Lung (tissue), 12 donors: ENCODE measurements around the gene PRR22. TPM values are rescaled to one million over a fixed set of nuclear protein-coding genes. Genes with fewer than 3 reads are reported as not detected.
"Not testable (repeated sequence)": the region's sequence is repeated elsewhere in the genome, so short reads cannot be mapped to it uniquely, and the experiment has no call there.

Experiments
- ATAC-seq: fragments of 200-7000 bp; cut with Tn5 transposase; one replicate; pipeline ENCODE4 v1.9.1; 2020; ENCODE audit warnings: moderate number of reproducible peaks; ENCODE audit not compliant: insufficient read depth, low FRiP score
- DNase-seq, 3 donors: peaks; one replicate each; pipeline ENCODE4 v3.0.0-alpha.2; 2013 to 2017
- H3K27ac ChIP-seq, 2 donors: one replicate each; pipeline ENCODE4 v1.5.1; 2013; ENCODE audit warnings: mild to moderate bottlenecking in 2 of 2, moderate library complexity in 2 of 2, control low read depth in 1 of 2, inconsistent platforms in 1 of 2, low read depth in 1 of 2, low read length in 1 of 2
- H3K27me3 ChIP-seq, 3 donors: one replicate each; pipeline ENCODE4 v1.5.1; 2013; ENCODE audit warnings: low read length in 2 of 3; ENCODE audit not compliant: control insufficient read depth in 3 of 3, insufficient read depth in 3 of 3
- H3K36me3 ChIP-seq, 4 donors: one replicate each; pipeline ENCODE4 v1.5.1; 2013; ENCODE audit warnings: low read length in 4 of 4, mild to moderate bottlenecking in 1 of 4, moderate library complexity in 1 of 4; ENCODE audit not compliant: control insufficient read depth in 4 of 4, insufficient read depth in 4 of 4
- H3K4me1 ChIP-seq, 5 donors: one replicate each; pipeline ENCODE4 v1.5.1; 2013; ENCODE audit warnings: low read length in 5 of 5, mild to moderate bottlenecking in 2 of 5, moderate library complexity in 1 of 5; ENCODE audit not compliant: control insufficient read depth in 5 of 5, insufficient read depth in 5 of 5
- H3K4me3 ChIP-seq: one replicate; pipeline ENCODE4 v1.5.1; 2013; ENCODE audit warnings: mild to moderate bottlenecking, control low read depth, moderate library complexity
- H3K9ac ChIP-seq, 2 donors: one replicate each; pipeline ENCODE4 v1.5.1; 2013; ENCODE audit warnings: low read length in 2 of 2, control low read depth in 1 of 2; ENCODE audit not compliant: insufficient read depth in 1 of 2
- H3K9me3 ChIP-seq, 4 donors: one replicate each; pipeline ENCODE4 v1.5.1; 2013; ENCODE audit warnings: low read length in 3 of 4, mild to moderate bottlenecking in 1 of 4, moderate library complexity in 1 of 4; ENCODE audit not compliant: control insufficient read depth in 4 of 4, insufficient read depth in 3 of 4
- CTCF ChIP-seq: IDR thresholded peaks from 2 replicates; pipeline ENCODE4 v1.5.1; 2012; ENCODE audit warnings: mild to moderate bottlenecking; ENCODE audit errors: control extremely low read depth, extremely low read depth
- WGBS, 2 donors: extraction: QIAGEN DNeasy Blood & Tissue Kit; methylation state at CpG; one replicate each; pipeline ENCODE4 v1.1.7; 2013; 5-methylcytosine and 5-hydroxymethylcytosine counted together
- polyA plus RNA-seq, 2 donors: library from polyadenylated mRNA; stranded (reverse); fragments of 200-250 nt; gene quantifications; one replicate each; pipeline ENCODE4 v1.2.1, GENCODE V29; 2013
- total RNA-seq, 2 donors: library from RNA; depleted of rRNA in 1 of 2; stranded (reverse); fragments of >200 nt in 1 of 2; gene quantifications; one replicate each; pipeline ENCODE4 v1.2.1, GENCODE V29; 2014 to 2021
- donor health status: control.
- donor health status: control.
- donor health status: Bipolar disorder and iron deficiency.
- donor health status: healthy.
- donor health status: DM: yes; HTN: yes; CAD: no.

The PRR22 gene
- total and polyA plus RNA-seq, 4 donors: 0.20 to 6.8 (median 4.4) TPM

DNA sequence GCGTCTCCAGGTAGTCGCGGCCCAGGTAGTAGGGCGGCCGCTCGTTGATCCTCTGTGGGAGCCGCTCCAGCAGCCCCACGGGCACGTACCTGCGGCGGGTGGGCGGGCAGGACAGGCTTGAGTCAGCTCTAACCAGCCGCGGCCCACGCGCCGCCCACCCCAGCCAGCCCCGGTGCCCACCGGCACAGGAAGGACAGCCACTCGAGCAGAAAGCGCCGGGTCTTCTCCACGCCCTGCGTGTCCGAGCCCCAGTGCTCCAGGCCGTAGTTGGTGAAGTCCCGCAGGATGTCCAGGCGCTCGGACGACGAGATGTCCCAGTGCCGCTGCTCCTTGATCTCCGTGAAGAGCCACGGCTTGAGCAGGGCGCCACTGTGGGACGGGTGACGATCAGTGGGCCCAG lies 877 bp upstream of the PRR22 start:
- DNase-seq: no peak

GRCh38 chr19:5782945-5783919 lies 1.3 kb downstream of the PRR22 start:
- ATAC-seq: no peak
- 84 to 89% methylated on average over 48 of the region's 48 CpGs for WGBS, 2 donors

More for the DNA sequence above, 877 bp upstream of the PRR22 start:
- 95 to 96% methylated on average over 34 to 37 of the region's 37 CpGs for WGBS, 2 donors
- Histone ChIP-seq H3K9me3 (peaks cover 0 to 2% (median 0%) of the 10 kb centered on the region in 4 donors), H3K4me1 (peaks cover 0 to 6% (median 4%) of the 10 kb centered on the region in 5 donors), H3K27me3 (no peaks in the 10 kb centered on the region), H3K9ac (no peak overlapping the region), H3K27ac (no peak overlapping the region), H3K4me3 (no peak overlapping the region), H3K36me3 (peaks cover 13 to 74% (median 22%) of the 10 kb centered on the region in 4 donors)
- no peak for ATAC-seq
- no peak for TF ChIP-seq CTCF

GRCh38 chr19:5782322-5782721 lies 2.2 kb downstream of the PRR22 start:
- H3K27me3 ChIP-seq: no peaks in the 10 kb centered on the region
- DNase-seq (no peak), ATAC-seq (no peak)
- 87 to 91% methylated on average over 9 of the region's 9 CpGs for WGBS, 2 donors
- no peaks in the 10 kb centered on the region for H3K4me1 ChIP-seq
- H3K36me3 ChIP-seq: peaks cover 2 to 48% (median 10%) of the 10 kb centered on the region in 4 donors
- no peak overlapping the region for H3K4me3 ChIP-seq
- no peak overlapping the region for H3K27ac ChIP-seq
- peaks cover 0 to 2% (median 0%) of the 10 kb centered on the region in 4 donors for H3K9me3 ChIP-seq
- H3K9ac ChIP-seq: no peak overlapping the region
- TF ChIP-seq CTCF: no peak

More at GRCh38 chr19:5782945-5783919, 1.3 kb downstream of the PRR22 start:
- Histone ChIP-seq H3K4me1 (no peaks in the 10 kb centered on the region), H3K4me3 (no peak overlapping the region), H3K36me3 (peaks cover 6 to 57% (median 14%) of the 10 kb centered on the region in 4 donors), H3K9ac (no peak overlapping the region), H3K27ac (no peak overlapping the region), H3K27me3 (no peaks in the 10 kb centered on the region), H3K9me3 (peaks cover 0 to 2% (median 0%) of the 10 kb centered on the region in 4 donors)
- no peak for DNase-seq
- TF ChIP-seq CTCF: no peak

GRCh38 chr19:5780916-5781315 lies 3.6 kb downstream of the PRR22 start:
- not testable (repeated sequence) for H3K9ac ChIP-seq, DNase-seq, H3K9me3 ChIP-seq, H3K4me3 ChIP-seq, H3K27me3 ChIP-seq, H3K4me1 ChIP-seq, ATAC-seq, H3K27ac ChIP-seq
- WGBS, 2 donors: 86 to 88% methylated on average over 11 of the region's 11 CpGs
- H3K36me3 ChIP-seq: peaks cover 0 to 34% (median 3%) of the 10 kb centered on the region in 4 donors
